Stimulated activated CD8-positive, alpha-beta memory T cell treated with anti-CD3 and anti-CD28 coated beads, Interleukin-7, amount 100 ng/mL, for 4 hours (primary cell): ENCODE measurements around the gene AMZ2.
A peak's percentile ranks its signal among the peaks of the same experiment; 100 is the strongest.

Source experiments
- DNase-seq, 2 donors: peaks; one replicate each; pipeline ENCODE4 v3.0.0-alpha.2; 2020; ENCODE audit warnings: low read depth in 2 of 2

AMZ2 gene

GRCh38 chr17:68290955-68291835, 43.4 kb downstream of the AMZ2 start, which contains the start of the genes ARSG and SLC16A6:
Gene ARSG (plus strand): TSS chr17:68291495. CDS start chr17:68307494, 15,999 bp downstream.
Gene SLC16A6 (minus strand): TSS chr17:68291127. CDS start chr17:68278320, 12,807 bp downstream.
- DNase-seq: peak; percentile 53 to 82

- peak; percentile 89 to 92 for DNase-seq
These were observed 44.2 kb downstream of the AMZ2 start for GRCh38 chr17:68291836-68292688.

GRCh38 chr17:68292689-68293040, 44.8 kb downstream of the AMZ2 start:
- no peak for DNase-seq

- DNase-seq: no peak
These were observed 45.8 kb downstream of the AMZ2 start for GRCh38 chr17:68293490-68294195.

GRCh38 chr17:68294196-68294555, 46.3 kb downstream of the AMZ2 start:
- DNase-seq: no peak

GRCh38 chr17:68294617-68295016, 46.8 kb downstream of the AMZ2 start:
- no peak for DNase-seq

GRCh38 chr17:68295086-68295485, 47.2 kb downstream of the AMZ2 start:
- DNase-seq: no peak

GRCh38 chr17:68296217-68297191, 48.7 kb downstream of the AMZ2 start:
- peak; percentile 35 to 45 for DNase-seq

- DNase-seq: no peak
These were observed 49.4 kb downstream of the AMZ2 start for GRCh38 chr17:68297195-68297594.

GRCh38 chr17:68298601-68299000, 50.8 kb downstream of the AMZ2 start:
- no peak for DNase-seq

- no peak for DNase-seq
These were observed 52.0 kb downstream of the AMZ2 start for GRCh38 chr17:68299817-68300216.

- DNase-seq: no peak
These were observed 53.7 kb downstream of the AMZ2 start for GRCh38 chr17:68301438-68301959.

- DNase-seq: no peak
These were observed 54.3 kb downstream of the AMZ2 start for GRCh38 chr17:68302066-68302564.

- DNase-seq: no peak
These were observed 54.8 kb downstream of the AMZ2 start for GRCh38 chr17:68302666-68303065.

- no peak for DNase-seq
These were observed 56.9 kb downstream of the AMZ2 start for GRCh38 chr17:68304706-68305105.

GRCh38 chr17:68305142-68305541, 57.3 kb downstream of the AMZ2 start:
- no peak for DNase-seq
